T-helper 2 cell treated with Interferon-gamma antibody and Interleukin-4, amounts not matched to agents 5 μg/mL and 100 μg/mL, for 36 hours (primary cell): Measurements from ENCODE around the gene PARD3B.

Source experiments
- DNase-seq: peaks from one replicate; pipeline ENCODE4 v3.0.0; 2021; ENCODE audit warnings: low spot score
- H3K27ac Mint-ChIP-seq: one replicate; pipeline ENCODE4 v1.8.0; 2021; ENCODE audit warnings: mild to moderate bottlenecking, mixed read lengths
- H3K27me3 Mint-ChIP-seq: one replicate; pipeline ENCODE4 v1.8.0; 2021; ENCODE audit warnings: low read depth, mixed read lengths
- H3K36me3 Mint-ChIP-seq: one replicate; pipeline ENCODE4 v1.8.0; 2021; ENCODE audit warnings: low read depth, mixed read lengths
- H3K4me1 Mint-ChIP-seq: one replicate; pipeline ENCODE4 v1.8.0; 2021; ENCODE audit warnings: low read depth, mixed read lengths
- H3K4me3 Mint-ChIP-seq: one replicate; pipeline ENCODE4 v1.8.0; 2022; ENCODE audit warnings: mild to moderate bottlenecking, moderate library complexity, mixed read lengths
- H3K9me3 Mint-ChIP-seq: one replicate; pipeline ENCODE4 v1.8.0; 2021; ENCODE audit warnings: mixed read lengths

PARD3B gene

GRCh38 chr2:205511641-205512040 is 966.4 kb downstream of the PARD3B start:
- no peak for DNase-seq
- Mint-ChIP-seq H3K36me3 (no peaks in the 10 kb centered on the region), H3K4me1 (no peaks in the 10 kb centered on the region), H3K4me3 (no peak overlapping the region), H3K27ac (no peak overlapping the region), H3K27me3 (peaks cover 17% of the 10 kb centered on the region), H3K9me3 (no peaks in the 10 kb centered on the region)

GRCh38 chr2:205520311-205520710 is 975.0 kb downstream of the PARD3B start:
- Mint-ChIP-seq H3K9me3 (peaks cover 10% of the 10 kb centered on the region), H3K36me3 (no peaks in the 10 kb centered on the region)

GRCh38 chr2:205524656-205525055 is 979.4 kb downstream of the PARD3B start:
- Mint-ChIP-seq H3K36me3 (no peaks in the 10 kb centered on the region), H3K9me3 (peaks cover 1% of the 10 kb centered on the region), H3K4me1 (peaks cover 7% of the 10 kb centered on the region), H3K4me3 (no peak overlapping the region), H3K27ac (no peak overlapping the region), H3K27me3 (peaks cover 6% of the 10 kb centered on the region)
- no peak for DNase-seq

More at GRCh38 chr2:205520311-205520710, 975.0 kb downstream of the PARD3B start:
- no peak for DNase-seq
- Mint-ChIP-seq H3K27me3 (peaks cover 6% of the 10 kb centered on the region), H3K4me3 (no peak overlapping the region), H3K4me1 (peaks cover 1% of the 10 kb centered on the region), H3K27ac (no peak overlapping the region)

DNA sequence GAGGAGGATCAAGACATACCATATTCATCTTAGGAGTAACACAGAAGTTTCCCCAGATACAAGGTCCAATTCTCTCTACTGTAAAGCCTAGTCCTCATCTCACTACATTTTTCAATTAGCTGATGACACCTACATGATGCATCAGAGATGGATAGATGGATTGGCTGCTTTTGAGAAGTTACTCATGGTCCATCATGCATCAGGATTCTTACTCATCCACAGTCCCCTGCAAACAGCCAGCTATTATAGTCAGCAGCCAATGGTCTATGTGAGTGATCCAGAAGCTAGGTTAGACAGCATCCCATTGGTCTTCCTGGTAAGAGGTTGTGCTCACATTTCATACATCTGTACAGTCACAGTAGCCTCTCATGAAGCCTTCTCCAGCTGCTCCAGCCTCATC is 982.5 kb downstream of the PARD3B start:
- no peak overlapping the region for H3K4me3 Mint-ChIP-seq
- no peak overlapping the region for H3K27ac Mint-ChIP-seq
- H3K36me3 Mint-ChIP-seq, result no peaks in the 10 kb centered on the region
- no peaks in the 10 kb centered on the region for H3K9me3 Mint-ChIP-seq
- no peak for DNase-seq
- peaks cover 5% of the 10 kb centered on the region for H3K4me1 Mint-ChIP-seq
- peaks cover 22% of the 10 kb centered on the region for H3K27me3 Mint-ChIP-seq

DNA sequence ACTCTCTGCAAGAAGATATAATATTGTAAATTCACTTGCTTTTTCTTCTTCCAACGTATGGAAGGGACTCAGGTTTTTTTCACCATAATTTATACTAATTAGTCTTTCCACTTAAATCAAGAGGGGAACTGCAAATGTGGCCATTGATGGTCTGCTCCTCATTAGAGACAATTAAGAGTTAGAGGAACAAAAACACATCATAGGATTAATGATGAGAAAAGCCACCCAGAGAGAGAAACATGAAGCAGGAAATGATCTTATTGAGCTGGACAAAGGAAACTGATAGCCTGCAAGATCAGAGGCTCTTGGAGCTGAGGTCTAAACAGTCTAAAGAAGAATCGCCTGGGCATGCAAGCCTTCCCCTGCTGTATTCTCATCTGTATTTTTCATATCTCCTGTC is 985.8 kb downstream of the PARD3B start:
- DNase-seq, result no peak
- H3K9me3 Mint-ChIP-seq, result no peaks in the 10 kb centered on the region
- H3K27me3 Mint-ChIP-seq, result peaks cover 21% of the 10 kb centered on the region
- peaks cover 5% of the 10 kb centered on the region for H3K4me1 Mint-ChIP-seq
- no peak overlapping the region for H3K4me3 Mint-ChIP-seq
- H3K36me3 Mint-ChIP-seq, result no peaks in the 10 kb centered on the region
- H3K27ac Mint-ChIP-seq, result no peak overlapping the region

DNA sequence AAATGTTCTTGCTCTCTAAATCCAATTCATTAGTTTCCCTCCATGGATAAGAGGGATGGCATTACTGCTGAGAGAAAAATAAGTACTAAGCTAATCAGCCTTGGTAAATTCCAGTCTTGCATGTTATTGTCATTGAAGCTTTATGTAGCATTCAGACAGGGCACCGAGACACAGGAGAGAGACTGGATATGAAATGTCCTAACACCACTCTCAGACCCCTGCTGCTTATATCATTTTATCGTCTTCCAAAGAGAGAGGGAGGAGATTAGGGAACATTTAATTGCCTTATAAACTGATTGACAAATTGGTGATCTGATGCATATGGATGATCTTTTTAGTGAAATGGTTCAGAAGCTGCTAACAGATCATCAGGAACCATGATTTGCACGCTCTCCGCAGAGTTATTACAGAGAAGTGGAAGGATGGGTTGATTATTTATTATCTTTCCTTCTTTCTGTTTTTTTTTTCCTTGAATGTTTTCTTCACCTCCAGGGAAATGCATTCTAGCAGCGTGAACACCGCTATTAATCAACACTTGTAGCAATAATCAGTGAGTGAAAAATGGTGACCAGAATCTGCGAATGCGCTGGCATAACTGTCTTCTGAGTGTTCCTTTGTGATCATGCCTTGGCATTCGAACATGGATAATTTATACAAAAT is 986.3 kb downstream of the PARD3B start:
- no peaks in the 10 kb centered on the region for H3K9me3 Mint-ChIP-seq
- no peak overlapping the region for H3K4me3 Mint-ChIP-seq
- H3K27me3 Mint-ChIP-seq, result peaks cover 23% of the 10 kb centered on the region
- no peak for DNase-seq
- peaks cover 5% of the 10 kb centered on the region for H3K4me1 Mint-ChIP-seq
- H3K27ac Mint-ChIP-seq, result no peak overlapping the region
- H3K36me3 Mint-ChIP-seq, result no peaks in the 10 kb centered on the region

DNA sequence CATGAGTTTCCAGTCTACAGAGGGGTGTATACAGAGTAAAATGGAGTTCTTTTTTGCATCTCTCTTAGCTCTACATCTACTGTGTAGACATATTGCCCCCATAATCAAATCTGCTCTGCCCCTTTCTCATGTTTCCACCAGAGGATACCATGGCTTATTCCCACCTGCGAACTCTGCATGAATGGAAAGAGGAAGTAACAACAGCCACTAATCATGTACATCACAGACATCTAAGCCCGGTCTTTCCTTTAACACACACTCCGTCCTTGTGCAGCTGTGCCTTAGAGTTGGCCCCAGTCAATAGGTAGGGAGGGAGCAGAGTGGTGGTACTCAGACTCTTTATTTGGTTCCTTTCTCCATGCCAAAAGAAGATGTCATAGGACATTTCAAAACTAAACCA is 989.7 kb downstream of the PARD3B start:
- Mint-ChIP-seq H3K27me3 (peaks cover 23% of the 10 kb centered on the region), H3K27ac (no peak overlapping the region), H3K4me3 (no peak overlapping the region), H3K4me1 (peaks cover 5% of the 10 kb centered on the region), H3K9me3 (no peaks in the 10 kb centered on the region), H3K36me3 (no peaks in the 10 kb centered on the region)
- DNase-seq, result no peak

- Mint-ChIP-seq H3K27me3 (peaks cover 2% of the 10 kb centered on the region), H3K4me3 (no peak overlapping the region), H3K4me1 (peaks cover 23% of the 10 kb centered on the region), H3K27ac (no peak overlapping the region), H3K9me3 (no peaks in the 10 kb centered on the region), H3K36me3 (no peaks in the 10 kb centered on the region)
- no peak for DNase-seq
Measured at GRCh38 chr2:205539603-205540002, 994.3 kb downstream of the PARD3B start.

DNA sequence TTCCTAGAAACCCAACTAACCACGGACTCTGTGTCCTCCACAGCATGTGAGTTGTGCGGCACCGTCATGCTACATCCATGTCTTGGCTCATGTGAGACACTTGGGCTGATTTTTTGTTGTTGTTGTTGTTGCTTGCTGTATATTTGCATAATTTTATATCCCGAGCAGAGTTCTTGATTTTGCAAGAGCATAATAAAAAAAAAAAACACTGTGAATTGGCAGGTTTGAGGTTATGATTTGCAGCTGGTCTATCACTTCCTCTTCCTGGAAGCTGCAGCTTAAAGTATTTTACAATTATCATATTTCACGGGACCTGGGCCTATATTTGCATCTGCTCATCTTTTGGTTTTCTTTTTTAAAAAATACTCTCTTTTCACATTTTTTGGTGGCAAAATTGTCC is 994.8 kb downstream of the PARD3B start:
- peaks cover 23% of the 10 kb centered on the region for H3K4me1 Mint-ChIP-seq
- H3K27ac Mint-ChIP-seq, result no peak overlapping the region
- DNase-seq, result no peak
- H3K4me3 Mint-ChIP-seq, result no peak overlapping the region
- H3K9me3 Mint-ChIP-seq, result no peaks in the 10 kb centered on the region
- no peaks in the 10 kb centered on the region for H3K36me3 Mint-ChIP-seq
- peaks cover 2% of the 10 kb centered on the region for H3K27me3 Mint-ChIP-seq

DNA sequence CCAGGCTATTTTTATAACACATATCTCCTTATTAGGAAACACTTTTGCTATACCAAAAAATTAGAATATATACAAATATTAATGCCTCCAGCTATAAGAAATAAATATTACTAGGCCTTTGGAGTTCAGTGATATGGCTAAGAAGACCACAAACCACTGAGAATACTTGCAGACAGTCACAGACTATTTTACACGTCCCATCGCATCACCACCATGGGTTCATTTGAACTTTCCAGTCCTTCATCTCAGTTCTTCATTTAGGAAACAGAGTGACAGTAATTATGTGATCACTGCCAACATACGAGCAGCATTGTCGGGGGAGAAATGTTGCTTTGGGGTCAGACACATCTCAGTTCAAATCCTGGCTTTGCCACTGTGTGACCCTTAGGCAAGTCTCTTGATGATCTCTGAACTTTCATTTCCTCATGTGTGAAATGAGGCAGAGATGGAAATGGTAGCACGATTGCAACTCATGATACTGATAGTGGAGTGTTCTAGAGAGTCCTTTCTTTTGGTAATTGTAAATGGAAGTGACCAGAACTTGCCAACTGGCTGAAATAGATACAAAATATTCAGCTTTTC is 998.1 kb downstream of the PARD3B start:
- Mint-ChIP-seq H3K4me3 (no peak overlapping the region), H3K36me3 (no peaks in the 10 kb centered on the region), H3K27ac (no peak overlapping the region), H3K27me3 (peaks cover 7% of the 10 kb centered on the region), H3K9me3 (no peaks in the 10 kb centered on the region), H3K4me1 (peaks cover 29% of the 10 kb centered on the region)
- DNase-seq, result no peak

DNA sequence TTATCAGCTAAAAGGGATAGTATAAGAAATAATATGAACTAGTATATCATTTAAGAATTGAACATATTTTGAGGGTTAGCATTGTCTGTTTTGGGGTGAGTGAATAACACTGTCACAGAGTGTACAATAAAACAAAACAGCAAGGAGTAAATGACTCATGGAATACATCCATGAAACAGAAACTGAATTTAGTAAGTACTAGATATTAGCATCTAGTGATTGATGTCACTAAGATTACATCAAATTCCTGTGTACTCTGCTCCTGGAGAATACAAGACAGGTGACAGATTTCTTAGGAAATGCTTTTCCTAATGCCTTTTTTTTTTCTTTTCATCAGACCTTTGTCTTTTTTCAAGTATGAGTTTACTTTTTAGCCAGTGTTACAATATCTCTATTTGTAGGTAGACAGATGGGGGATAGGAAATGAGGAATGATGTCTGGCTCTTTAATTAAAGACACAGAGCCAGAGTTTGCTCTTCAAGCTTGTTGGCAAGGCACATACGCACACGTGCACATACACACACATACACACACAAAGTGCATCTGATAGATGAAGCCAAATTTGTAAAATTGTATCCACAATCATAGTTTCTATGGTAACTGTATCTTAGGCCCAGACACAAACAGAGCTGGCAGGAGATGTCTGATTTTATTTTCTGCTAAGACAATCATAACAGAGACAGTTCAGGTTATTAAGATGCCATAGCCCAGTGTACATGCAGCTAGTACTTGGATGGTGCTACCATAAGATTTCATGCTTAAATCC is 998.8 kb downstream of the PARD3B start:
- H3K27me3 Mint-ChIP-seq, result peaks cover 10% of the 10 kb centered on the region
- no peak for DNase-seq
- no peaks in the 10 kb centered on the region for H3K36me3 Mint-ChIP-seq
- no peak overlapping the region for H3K27ac Mint-ChIP-seq
- H3K9me3 Mint-ChIP-seq, result no peaks in the 10 kb centered on the region
- peaks cover 28% of the 10 kb centered on the region for H3K4me1 Mint-ChIP-seq
- no peak overlapping the region for H3K4me3 Mint-ChIP-seq

GRCh38 chr2:205545971-205546816 is 1000.9 kb downstream of the PARD3B start:
- H3K4me1 Mint-ChIP-seq, result peaks cover 19% of the 10 kb centered on the region
- H3K9me3 Mint-ChIP-seq, result no peaks in the 10 kb centered on the region
- H3K4me3 Mint-ChIP-seq, result no peak overlapping the region
- no peaks in the 10 kb centered on the region for H3K36me3 Mint-ChIP-seq
- H3K27ac Mint-ChIP-seq, result no peak overlapping the region
- H3K27me3 Mint-ChIP-seq, result peaks cover 10% of the 10 kb centered on the region
- no peak for DNase-seq

GRCh38 chr2:205555566-205556230 is 1010.4 kb downstream of the PARD3B start:
- no peaks in the 10 kb centered on the region for H3K4me1 Mint-ChIP-seq
- DNase-seq, result no peak
- H3K27ac Mint-ChIP-seq, result no peak overlapping the region
- H3K9me3 Mint-ChIP-seq, result no peaks in the 10 kb centered on the region
- peaks cover 15% of the 10 kb centered on the region for H3K27me3 Mint-ChIP-seq
- no peaks in the 10 kb centered on the region for H3K36me3 Mint-ChIP-seq
- no peak overlapping the region for H3K4me3 Mint-ChIP-seq
